SH-SY5Y (cell line): ENCODE data around the gene CYTH4.

Experiments used
- GATA2 ChIP-seq: IDR thresholded peaks from 2 replicates; pipeline ENCODE4 v1.6.1; 2011; ENCODE audit warnings: mild to moderate bottlenecking, low read depth, low read length
- GATA3 ChIP-seq: IDR thresholded peaks from 2 replicates; pipeline ENCODE4 v1.6.1; 2011; ENCODE audit warnings: low read depth, mild to moderate bottlenecking, low read length, moderate library complexity

CYTH4 gene

DNA sequence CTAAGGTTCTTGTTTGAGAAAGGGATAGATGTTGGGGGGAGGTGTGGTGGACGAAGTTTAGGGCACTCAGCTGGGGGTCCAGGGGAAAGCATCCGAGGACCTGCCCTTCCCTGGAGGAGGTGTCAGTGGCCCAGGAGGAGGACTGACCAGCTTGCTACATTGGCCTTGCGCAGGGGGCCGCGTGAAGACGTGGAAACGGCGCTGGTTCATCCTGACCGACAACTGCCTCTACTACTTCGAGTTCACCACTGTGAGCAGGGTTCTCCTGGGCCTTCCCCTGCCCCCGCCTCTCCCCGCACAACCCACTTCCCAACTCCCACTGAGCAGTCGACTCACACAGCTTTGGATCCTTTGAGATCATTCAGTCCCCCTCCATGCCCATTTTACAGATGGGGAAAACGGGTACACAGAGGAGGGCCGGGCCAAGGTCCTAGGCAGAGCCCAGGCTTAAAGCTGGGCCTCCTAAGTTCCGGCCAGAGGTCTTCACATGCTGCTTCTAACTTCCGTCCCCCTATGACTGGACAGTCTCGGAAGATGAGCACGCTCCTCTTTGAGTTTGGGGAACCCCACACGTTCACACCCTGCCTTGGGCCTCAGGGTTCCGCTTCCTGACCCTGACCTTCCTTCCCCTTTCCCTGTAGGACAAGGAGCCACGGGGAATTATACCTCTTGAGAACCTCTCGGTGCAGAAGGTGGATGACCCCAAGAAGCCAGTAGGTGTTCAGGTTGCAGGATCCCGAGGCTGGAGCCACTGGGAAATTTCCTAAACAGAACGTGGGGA lies 28.7 kb downstream of the CYTH4 start:
- TF ChIP-seq GATA2 = no peak
- no peak for TF ChIP-seq GATA3

DNA sequence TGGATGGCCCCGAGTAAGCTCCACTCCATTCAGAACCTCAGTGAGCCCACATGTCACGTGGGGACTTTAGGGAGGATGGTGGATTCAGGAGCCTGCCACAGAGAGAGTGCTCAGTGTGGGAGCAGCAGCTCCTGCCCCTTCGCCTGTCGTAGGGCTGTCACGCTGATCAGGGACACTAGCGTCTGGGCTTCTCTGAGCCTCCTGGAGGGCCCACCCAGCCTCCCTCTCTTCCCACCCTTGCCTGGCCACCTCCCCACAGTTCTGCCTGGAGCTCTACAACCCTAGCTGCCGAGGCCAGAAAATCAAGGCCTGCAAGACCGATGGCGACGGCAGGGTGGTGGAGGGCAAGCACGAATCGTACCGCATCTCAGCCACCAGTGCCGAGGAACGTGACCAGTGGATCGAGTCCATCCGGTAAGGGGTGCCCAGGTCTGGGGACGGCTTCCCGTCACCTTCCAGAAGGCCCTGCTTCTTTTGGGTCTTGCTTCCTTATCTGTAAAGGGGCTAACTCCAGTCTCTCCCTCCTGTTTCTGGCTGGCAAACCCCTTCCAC lies 29.5 kb downstream of the CYTH4 start:
- TF ChIP-seq GATA2 (no peak), GATA3 (no peak)

DNA sequence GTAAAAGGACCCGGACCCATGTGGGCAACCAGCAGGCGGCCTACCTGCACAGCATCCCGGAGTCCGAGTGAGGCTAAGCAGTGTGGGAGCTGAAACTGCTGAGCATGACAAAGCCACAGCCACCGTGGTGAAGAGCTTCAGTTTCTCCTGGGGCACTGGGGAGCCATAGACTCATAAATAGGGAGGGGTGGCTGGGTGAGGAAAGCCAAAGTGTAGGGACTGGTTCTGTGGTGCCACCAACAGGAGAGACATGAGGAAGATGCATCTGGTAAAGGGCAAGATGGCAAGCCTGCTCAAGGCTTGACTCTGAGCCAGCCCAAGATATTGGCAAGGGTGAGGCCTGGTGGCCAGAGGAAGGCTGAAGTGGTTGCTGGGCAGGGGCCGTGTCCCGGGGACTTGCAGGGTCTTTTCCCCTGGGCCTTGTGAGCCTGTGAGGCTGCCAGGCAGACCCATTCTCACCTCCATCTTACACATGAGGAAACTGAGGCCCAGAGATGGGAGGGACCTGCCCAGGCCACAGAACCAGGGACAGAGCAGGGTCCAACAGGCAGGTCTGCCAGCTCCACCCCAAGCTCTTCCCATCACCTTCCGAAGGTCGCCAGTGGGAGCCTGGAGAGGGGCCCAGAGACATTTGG lies 30.4 kb downstream of the CYTH4 start:
- no peak for TF ChIP-seq GATA3
- no peak for TF ChIP-seq GATA2

DNA sequence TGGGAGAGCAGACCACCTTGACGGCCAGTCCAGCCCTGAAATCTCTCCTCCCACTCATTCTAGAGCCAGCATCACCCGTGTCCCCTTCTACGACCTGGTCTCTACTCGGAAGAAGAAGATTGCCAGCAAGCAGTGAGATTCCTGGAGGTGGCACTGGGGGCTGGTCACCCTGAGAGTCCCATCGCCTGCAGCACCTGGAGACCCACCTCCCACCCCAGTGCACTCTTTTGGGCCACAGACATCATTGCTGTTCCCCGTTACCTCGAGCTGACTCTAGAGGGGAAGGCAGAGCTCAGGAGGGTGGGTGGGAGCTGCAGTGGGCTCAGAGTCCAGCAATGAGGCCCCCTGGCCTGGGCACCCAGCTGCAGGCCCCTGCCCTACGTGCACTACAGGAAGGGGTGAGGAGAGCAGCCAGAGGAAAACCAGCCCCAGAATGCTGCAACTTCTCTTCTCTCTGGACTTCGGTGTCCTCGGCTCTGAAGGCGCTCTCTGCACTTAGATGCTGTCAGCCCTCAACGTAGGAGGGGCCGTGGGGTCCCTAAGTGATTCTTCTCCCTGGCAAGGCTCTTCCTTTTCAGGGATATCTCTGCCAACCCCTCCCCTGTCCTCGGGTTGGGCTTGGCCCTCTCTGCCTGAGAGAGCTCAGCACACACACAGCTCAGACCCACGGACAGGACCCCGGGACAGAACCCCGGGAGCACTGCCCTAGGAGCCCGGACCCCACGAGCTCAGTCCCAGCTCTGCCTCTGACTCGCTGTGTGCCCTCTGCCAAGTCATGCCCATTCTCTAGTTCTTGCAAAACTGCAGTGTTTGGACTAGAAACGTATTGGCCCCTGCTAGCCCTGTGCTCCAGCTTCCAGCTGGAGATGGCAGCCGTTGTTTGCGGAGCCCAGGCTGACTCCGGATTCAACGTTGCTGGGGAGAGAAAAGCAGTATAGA lies 31.3 kb downstream of the CYTH4 start:
- TF ChIP-seq GATA2 (no peak), GATA3 (no peak)

DNA sequence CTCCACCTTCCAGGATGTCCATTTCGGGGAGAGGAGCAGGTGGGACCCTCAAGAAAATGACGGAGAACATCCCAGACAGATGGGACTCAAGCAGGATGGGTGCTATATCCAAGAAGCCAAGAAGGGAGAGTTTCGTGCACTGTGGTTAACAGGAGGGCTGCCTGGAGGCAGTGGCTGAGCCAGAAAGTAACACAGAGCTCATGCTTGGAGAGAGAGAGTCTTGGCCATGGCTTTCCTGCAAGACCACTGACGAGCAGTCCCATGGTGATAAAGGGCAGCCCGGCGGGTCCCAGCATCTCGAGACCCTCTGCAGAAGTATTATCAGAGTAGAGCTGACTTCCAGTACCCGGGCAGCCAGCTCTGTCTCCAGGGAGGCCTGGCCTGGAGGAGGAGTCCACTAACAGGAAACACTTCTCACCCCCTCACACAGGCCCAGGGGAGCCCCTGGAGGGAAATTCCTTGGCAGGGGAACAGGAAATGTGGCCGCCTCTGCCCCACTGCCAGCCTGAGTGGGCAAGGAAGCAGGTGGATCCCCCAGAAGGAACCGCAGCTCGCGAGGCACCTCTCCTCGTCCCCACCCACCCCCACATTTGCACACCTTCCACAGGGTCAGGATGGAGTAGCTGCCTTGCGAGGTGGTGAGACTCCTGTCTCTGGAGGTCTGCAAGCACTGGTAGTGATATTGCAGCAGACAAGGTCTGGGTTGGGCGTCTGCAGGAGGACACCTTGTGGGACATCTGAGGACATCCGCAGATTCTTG lies 32.2 kb downstream of the CYTH4 start:
- TF ChIP-seq GATA3 = no peak
- TF ChIP-seq GATA2 = no peak

DNA sequence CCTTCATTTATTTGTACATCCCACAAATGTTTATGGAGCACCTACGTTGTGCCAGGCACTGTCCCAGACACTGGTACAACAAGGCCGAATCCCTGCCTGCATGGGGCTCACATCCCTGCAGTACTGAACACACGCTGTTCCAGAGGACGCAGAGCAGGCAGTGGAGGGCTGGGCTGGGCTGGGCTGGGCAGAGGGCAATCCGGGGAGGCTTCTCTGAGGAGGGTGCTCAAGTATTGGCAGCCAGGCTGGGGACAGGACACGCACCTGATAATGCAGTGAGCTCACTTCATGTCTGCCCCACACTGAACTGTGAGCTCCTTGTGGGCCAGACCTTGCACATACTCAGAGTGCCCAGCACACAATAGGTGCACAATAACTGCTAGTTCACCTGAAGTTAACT lies 34.1 kb downstream of the CYTH4 start:
- TF ChIP-seq GATA3 (no peak), GATA2 (no peak)

DNA sequence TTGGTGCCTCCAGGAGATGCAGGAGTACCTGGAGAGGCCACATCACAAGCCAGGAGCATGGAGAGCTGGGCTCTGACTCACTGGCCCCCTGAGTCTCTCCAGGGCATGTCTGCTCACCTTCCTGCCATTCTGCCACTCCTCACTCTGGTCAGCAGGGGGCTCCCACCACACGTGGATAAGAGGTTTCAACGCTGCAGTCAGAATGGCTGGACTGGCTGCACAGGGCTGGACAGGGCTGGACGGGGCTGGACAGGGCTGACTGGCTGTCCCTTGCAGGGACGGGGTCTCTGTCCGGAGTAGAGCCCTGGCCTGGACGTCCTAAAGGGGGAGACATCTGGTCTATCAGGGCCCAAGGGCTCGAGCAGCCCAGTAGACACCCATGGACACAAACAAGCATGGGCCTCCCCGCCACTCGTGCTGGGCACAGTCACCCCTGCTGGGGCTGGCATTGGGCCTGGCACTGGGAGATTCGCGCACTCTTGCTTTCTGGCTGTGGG lies 34.6 kb downstream of the CYTH4 start:
- TF ChIP-seq GATA3 (no peak), GATA2 (no peak)

DNA sequence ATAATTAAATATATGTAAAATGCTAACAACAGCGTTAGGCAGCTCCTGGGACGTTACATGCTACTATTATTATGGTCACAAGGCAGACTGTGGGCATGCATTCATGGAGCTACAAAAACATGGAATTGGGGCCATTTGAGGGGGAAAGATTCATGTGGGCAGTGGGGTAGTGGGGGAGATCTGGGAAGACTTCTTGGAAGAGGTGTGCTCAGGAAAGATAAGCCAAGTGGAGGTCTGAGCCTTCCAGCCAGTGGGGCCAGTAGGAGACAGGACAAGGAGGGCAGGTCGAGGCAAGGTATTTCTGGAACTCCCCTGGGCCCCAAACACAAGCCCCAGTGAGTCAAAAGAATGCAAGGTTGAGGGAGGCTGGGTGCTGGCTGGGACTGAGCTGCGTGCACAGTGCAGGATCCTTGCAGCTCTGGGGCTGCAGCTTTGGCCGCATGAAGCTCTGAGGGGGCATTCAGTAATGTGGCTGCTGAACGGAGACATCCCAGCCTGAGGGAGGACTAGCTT lies 35.4 kb downstream of the CYTH4 start:
- TF ChIP-seq GATA2 = no peak
- TF ChIP-seq GATA3 = no peak

DNA sequence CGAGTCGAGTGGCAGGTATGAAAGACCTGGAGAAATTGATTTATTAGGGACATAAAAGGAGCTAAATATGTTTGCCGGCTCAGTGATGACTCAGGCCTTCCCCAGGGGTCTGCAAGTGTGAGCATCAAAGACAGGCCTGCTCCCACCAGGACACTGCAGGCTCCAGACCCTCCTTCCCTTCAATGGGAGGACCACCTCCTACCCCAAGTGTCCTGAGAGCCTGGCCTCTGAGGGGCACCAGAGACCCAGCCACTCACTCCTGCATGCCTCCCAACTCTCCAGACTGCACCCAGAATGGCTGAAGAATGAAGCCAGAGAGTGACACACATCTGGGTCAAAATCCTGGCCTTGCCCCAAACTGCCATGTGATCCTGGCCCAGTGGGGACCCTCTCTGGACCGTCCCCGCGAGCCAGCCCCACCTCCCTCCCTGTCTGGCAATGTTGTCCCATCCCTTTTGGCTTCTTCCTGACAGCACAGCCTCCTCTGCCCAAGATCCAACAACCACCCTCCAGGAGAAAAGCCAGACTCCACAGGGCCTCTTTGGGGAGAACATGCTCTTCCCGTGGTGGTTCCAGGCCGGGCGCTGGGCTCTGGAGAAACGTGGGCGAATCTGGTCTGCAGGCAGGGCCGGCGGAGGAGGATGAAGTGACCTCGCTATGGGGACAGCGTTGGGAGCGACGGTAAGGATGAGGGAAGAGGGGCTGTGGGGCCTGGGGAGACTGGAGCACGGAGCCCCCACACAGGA lies 36.2 kb downstream of the CYTH4 start:
- TF ChIP-seq GATA3 (no peak), GATA2 (no peak)

DNA sequence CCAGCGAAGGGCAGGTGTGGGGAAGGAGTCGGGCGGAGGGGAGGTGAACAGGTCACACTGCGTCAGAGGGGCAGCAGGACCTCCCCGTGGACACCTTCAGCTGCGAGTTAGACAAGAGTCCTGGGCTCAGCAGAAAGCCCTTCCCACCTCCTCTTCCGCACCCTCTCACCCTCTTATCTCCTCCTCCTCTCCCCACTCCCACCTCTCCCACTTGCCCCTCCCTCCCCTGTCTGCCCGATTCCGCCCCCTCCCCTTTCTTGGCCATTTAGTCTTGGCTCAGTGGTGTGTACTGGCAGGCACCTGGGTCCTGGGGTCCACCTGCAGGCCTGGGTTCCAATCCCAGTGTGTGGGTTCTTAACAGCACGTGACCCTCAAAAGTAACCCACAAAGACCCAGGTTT lies 37.2 kb downstream of the CYTH4 start:
- no peak for TF ChIP-seq GATA3
- TF ChIP-seq GATA2 = no peak

DNA sequence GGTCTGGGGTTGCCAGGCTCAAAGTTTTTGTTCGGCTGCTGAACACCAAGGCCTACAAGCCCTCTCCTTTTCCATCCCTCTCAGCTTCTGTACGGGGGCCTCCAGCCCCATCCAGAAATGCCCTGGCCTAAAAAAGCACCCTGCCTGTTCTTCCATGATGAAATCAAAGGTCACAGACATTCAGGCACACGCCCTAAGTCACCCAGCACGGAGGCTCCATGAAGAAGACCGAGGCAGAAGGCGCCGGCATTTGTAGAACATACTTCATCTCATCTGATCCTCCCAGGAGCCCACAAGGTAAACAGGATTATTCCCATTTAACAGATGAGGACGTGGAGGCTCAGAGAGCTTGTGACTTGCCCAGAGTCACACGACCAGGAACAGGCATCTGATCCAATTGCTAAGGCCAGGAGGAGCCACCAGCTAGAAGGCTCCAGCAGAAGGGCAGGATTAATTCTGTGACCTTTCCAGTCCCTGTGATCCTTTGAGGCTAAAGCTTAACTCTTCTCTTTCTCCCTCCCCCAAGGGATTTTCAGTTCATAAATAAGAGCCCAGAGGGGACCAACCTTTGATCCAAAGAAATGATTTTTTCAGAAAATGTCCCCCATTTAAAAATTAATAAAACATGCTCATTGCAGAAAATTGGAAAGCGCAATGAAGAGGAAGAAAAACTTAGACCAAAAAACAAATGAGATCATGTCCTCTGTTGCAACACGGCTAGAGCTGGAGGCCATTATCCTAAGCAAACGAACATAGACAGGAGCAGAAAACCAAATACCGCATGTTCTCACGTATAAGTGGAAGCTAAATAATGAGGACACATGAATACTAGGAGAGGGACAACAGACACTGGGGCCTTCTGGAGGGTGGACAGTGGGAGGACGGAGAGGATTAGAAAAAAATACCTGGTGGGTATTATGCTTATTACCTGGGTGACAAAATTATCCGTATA lies 38.7 kb downstream of the CYTH4 start:
- TF ChIP-seq GATA2 (no peak), GATA3 (no peak)
